8988T (cell line): ENCODE data around the gene AGA.

Experiments
- DNase-seq: peaks from one replicate; pipeline ENCODE4 v3.0.0; 2011

AGA gene

DNA sequence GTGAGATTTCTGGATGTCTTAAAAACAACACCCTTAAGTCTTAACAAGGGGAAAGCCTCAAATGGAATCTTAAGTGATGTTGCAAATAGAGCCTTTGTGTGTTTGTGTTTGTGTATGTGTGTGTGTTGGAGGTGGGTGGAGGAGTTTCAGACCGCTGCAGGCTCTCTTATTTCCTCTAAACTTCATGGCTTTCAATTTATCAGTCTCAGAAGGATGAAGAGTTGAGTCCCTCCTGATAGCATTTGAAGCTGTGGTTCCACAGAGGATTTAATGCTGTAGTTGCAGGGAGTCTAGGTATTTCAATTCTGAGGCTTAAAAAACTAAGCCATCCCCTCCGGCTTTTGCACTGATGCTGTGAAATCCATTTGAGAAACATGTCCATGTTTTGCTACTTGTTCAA, 4.3 kb upstream of the AGA start:
- DNase-seq = no peak

DNA sequence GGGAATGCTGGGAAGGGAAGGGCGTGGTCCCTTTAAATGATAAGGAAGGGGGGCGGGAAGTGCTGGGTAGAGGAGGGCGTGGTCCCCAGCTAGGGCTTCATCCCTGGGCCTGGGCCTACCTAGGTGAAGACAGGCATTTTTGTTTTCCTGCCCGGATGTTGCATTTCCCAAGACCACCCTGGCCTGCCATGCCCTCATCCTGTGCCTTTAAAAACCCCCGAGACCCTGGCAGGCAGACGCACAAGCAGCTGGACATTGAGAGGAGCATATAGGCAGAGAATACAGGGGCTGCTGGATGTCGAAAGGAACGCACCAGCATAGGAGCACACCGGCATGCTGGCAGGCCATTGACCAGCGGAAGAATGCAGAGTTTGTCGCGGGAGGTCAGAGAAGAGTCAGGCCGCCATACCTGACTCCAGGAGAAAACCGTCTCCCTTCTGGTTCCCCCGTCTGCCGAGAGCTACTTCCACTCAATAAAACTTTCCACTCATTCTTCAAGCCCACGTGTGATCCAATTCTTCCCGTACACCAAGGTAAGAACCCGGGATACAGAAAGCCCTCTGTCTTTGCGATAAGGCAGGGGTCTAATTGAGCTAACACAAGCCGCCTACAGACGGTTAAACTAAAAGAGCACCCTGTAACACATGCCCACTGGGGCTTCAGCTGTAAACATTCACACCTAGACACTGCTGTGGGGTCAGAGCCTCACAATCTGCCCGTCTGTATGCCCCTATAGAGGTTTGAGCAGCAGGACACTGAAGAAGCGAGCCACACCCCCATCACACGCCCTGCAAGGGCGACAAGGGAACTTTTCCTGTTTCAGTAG, 2.9 kb upstream of the AGA start:
- no peak for DNase-seq

DNA sequence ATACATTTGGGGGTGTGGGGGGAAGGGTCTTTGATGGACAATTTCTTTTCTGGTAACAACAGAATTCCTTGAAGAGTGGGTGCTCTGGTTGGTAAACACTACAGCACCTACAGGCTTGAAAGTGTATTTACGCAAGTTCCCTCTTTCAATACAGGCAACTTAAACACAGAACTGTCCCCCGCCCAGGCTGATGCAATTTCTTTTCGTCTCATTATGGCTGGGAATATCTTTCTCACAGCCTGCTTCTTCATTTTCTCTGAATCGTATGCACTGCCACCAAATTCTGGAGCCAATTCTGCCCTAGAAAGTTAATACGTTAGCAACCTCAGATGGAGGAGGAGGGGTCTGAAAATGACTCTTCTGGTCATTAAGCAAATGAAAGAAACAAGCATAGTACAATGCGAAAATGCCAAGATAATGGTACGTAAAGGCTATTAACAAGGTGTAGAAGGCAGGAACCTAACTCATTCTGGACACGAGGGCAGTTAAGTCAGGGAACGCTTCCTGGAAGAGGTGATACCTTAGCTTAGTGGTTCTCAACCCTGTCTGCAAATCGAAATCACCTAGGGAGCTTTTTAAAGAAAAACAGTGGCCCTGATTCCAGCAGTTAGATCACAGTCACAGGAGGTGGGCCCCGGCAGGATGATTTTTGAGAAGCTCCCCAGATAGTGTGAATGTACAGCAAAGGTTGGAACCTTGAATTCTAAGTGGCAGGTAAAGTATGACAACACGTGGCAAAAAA, 1.0 kb downstream of the AGA start:
- no peak for DNase-seq

DNA sequence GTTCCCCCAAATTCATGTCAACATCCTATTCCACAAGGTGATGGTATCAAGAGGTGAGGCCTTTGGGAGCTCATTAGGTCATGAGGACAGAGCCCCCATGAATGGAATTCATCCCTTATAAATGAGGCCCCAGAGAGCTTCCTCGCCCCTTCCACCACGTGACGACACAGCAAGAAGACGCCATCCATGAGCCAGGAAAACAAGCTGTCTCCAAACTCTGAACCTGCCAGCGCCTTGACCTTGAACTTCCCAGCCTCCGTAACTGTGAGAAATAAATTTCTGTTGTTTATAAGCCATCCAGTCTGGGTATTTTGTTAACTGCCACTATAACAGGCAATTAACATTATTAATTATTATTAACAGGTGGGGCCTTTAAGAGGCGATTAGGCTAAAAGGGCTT, 5.8 kb downstream of the AGA start:
- no peak for DNase-seq

DNA sequence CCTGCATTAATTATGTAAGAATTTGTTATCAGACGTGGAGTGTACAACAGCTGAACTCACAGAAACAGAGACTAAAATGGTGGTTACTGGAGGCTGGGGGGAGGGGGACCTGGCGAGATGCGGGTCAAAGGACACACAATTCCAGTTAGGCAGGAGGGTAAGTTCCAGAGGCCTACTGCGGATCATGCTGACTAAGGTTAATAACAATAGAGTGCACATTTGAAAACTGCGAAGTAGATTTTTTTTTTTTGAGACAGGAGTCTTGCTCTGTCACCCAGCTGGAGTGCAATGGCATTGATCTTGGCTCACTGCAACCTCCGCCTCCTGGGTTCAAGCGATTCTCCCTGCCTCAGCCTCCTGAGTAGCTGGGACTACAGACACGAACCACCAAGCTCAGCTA, 7.6 kb downstream of the AGA start:
- no peak for DNase-seq

DNA sequence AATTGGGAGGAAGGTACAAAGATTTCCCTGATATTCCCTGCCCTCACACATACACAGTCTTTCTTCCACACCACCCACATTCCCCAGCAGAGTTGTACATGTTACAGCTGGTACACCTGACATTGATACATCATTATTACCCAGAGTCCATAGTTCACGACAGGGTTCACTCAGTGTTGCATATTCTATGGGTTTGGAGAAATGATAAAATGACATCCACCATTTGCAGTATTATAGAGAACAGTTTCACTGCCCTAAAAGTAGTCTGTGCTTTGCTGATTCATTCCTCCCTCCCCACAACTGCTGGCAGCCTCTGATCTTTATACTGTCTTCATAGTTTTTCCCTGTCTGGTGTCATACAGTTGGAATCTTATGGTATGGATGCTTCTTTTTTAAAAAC, 15.0 kb downstream of the AGA start:
- DNase-seq = no peak

DNA sequence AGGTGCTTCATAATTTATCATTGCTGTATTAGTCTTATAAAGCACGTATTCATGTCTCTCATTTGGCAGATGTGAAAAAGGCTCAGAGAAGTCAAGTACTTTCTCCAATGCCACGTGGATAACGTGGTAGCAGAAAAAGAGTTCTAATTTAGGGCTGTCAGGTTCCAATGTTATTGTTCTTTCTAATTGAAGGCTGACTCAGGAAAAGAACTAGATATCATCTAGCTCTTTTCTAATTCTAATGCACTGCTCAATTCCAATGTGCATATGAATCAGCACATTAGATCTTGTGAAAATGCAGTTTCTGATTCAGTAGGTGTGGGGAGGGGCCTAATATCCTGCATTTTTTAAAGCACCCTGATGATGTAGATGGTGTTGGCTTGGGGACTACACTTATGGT, 22.8 kb downstream of the AGA start:
- DNase-seq = no peak

DNA sequence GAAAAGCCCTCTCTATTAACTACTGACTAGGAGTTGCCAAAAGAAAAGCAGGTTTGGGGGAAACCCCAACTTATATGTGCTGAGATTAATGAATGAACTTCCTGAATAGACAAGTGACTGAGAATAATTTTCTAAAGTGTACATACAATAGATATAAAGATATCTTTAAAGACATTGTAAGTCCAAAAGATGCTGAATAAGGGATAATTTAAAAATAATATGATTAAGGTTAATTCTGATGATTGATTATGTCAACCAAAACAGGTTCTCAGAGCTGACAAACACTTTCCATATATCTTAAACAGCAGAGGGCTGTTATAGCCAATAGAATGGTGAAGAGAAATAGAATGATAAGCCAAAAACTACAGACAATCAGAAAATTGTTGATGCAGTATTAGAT, 28.6 kb downstream of the AGA start:
- DNase-seq = no peak

DNA sequence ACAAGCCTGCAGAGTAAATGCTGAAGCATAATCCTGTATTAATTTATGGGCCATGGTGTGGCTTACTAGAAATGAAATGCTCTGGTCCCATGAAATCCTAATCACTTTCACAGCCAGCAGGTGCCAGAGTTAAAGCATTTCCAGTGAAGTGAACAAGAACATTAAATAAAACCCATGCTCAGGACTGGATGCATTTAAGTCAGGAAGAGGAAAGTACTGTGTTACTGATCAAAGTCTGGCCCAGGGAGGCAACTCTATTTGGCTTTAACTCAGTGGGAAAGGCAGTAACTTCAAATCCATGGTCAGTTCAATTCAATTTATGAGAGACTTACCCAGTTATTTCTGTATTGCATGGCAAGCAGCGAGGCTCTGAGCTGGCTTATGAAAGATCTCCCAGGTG, 29.2 kb downstream of the AGA start:
- DNase-seq = no peak

DNA sequence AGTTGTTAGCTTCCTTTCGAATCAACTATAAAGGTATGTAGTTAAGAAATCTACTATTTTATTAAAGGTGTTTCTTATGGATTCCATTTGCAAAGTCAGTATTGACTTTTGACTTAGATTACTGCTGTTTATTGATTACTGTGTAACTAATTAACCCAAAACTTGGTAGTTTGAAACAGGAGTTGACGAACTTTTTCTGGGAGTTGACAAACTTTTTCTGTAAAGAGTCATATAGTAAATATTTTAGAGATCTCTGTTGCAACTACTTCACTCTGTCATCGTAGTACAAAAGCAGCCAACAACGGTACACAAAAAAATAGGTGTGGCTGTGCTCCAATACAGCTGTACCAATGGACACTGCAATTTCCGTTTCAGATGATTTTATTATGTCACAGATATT, 30.2 kb downstream of the AGA start:
- DNase-seq = no peak

DNA sequence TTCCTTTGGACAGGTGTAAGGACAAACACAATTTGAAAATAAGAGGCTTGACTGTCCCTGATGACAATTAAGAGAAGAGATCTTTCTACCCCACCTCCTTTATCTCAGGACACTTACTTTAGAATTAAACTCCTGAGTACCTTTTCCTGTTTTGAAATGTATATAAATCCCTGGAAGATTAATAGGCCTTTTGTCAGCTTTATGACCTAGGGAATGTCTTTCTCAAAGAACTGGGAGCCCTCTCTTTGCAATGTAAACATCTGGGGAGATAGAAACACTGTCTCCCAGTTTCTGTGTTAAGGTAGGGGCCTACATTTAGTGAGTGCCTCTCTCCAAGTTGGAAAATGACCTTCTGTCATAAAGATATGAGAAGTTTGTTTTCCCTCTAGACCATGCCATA, 31.7 kb downstream of the AGA start:
- no peak for DNase-seq

DNA sequence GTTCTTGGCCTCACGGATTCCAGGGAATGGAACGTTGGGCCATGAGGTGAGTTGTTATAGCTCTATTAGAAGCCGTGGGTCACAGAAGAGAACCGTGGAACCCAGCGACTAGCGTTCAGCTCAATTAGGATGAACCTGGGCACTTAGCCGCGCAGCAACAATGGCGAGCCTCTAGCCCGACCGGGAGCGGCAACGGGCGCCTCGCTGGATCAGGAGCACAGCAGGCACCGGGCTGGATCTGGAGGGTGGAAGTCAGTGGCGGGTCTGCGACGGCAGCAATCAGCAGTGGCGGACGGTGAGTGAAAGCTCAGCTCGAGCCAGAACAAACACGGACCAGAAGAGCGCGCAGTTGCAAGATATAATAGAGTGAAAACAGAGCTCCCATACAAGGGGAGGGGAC, 34.2 kb downstream of the AGA start:
- DNase-seq = no peak

DNA sequence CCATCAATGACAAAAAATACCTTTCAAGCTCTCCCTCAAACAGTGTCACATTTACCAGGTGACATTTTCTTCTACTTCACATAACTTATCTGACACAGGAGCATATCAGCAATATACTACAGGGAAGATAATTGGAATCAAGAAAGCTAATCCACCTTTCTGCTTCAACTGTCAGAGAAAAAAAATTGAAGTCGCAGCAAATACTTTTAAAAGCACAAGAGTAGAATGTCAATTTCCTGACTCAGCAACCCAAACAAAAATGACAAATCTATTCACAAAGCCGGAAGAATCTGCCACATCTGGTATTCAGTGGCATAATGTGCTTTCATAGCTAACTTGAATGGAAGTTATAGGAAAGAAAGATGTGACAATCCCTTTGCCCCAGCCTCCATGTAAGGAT, 36.7 kb downstream of the AGA start:
- no peak for DNase-seq

DNA sequence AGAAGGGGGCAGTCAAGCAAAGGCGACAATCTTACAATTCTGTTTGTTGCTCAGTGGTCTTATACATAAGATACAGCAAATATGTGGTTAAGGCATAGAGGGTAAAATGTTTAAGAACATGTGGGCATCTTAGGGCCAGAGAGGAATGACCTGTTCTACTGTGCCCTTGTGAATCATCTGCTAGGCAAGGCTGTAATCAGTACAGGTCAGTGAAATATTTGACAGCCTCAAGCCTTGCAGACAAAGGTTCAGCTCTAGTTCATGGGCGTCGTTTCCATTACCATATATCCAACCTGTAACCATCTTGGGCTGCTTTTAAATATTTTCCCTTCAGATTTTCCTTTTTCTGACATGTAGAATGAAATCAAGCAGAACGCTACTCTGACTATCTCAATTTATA, 37.3 kb downstream of the AGA start:
- no peak for DNase-seq

DNA sequence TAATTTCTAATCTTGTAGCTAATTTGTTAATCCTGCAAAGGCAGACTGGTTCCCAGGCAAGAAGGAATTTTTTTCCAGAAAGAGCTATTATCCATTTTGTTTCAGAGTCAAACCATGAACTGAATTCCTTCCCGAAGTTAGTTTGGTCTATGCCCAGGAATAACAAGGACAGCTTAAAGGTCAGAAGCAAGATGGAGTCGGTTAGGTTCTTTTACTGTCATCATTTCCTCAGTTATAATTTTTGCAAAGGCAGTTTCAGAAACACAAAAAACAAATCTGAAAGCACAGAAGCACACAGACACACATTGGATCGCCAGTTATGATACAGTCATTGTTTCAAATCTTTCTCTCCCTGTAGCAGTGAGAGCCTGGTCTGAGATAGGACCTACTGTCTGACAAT, 37.9 kb downstream of the AGA start:
- no peak for DNase-seq

DNA sequence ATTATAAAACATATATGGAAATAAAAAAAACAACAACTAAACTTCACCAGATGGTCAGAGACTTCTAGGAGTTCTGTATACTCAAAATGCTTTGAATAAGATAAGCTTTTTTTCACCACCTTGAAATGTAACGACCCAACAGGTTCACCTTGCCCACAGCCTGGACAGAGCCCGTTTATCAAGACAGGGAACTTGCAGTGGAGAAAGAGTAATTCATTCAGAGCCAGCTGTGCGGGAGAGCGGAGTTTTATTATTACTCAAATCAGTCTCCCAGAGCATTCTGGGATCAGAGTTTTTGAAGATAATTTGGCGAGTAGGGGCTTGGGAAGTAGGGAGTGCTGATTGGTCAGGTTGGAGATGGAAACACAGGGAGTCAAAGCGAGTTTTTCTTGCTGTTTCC, 38.5 kb downstream of the AGA start:
- DNase-seq = no peak

DNA sequence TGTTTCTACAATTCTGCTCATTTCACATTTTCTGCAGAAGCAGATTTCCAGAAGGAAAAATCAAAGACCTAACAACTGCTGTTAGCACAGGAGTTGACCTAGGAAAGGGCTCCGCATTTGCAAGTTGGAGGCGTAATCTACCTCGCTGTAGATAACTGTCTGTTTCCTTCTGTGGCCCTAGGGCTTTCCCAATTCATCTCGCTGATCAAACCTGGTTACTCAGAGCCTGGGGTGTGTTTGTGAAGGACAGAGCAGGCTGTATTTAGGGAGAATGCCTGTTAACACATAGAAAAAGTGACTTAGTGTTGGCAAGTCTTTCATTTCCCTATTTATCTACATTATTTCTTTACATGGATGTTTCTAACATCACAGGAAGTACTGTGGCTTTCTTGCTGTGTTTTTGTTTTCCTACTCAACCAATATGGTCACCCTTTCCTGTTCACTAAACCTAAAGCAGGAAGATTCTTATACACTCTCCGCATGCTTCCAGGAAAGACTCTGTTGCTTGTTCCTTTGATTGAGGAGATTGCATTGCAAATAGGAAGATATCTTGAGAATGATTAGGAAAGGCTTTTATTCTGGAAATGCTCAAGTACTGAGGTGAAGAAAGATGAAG, 40.5 kb downstream of the AGA start:
- no peak for DNase-seq

DNA sequence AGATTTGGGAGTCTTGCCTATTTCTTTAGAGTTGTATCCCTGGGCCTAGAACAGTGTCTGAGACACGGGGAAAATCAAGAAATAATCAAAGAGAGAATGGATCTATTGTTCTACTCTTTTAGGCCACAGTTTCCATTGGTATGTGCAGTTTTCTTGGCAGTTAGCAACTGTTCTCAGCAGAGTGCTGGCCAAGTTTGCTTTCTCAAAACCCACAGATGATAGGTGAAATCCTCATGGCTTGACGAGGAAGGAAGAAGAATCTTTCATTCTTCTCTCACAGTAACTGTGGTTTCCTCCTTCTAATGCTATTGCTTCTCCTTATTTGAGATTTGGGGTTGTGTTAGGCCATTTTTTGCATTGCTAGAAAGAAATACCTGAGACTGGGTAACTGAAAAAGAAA, 42.2 kb downstream of the AGA start:
- no peak for DNase-seq

DNA sequence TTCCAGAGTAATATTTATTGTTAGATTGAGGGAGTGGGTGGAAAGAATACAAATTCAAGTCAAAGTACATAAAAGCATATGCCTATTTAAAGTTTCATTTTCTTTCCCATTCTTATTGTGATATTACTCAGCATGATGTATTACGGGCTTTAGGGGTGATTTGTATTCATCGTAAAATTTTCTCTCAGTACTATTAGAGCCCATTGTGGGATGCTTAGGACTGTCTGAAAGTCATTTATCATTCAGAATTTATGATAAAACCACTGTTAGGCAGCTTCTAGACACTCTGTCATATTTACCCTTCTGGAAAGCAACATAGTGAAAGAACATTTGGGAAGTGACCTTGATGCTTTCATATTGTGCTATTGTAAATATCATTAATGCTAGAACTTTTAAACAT, 45.9 kb downstream of the AGA start:
- no peak for DNase-seq

DNA sequence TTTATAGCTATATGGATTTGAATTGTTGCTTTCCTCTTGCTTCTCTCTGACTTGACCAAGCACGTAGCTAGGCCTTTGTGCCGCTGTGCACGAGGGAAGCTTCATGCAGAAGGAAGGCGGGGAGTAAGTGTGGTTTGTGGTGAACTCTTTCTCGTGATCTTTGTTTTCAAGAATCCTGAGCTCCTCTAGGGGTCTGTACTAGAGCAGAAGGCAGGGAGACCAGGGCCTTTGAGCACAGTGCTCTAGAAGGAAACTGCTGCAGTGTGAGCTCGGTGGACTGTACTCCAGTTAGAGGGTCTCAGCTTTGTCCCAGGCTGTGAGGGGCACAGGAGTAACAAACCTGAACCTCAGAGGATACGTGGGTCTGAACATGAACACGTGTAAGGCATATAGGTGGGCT, 49.0 kb downstream of the AGA start:
- no peak for DNase-seq

DNA sequence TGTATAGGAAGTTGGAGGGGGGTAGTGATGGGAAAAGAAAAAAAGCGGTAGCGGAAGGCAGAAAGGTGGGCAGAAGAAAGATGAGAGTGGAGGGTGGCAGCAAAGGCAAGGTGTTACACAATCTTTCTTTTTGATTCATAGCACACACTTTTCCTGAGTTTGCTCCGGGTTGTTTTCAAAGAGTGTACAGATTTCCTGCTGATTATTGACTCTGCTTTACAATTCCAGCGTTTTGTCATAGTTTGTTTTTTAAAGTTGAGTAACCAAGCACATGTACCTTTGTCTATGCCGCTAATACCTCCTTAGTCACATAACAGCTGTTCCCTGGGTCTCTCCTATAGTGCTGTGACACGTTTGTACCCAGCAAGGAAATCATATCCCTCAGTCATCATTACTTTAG, 50.3 kb downstream of the AGA start:
- no peak for DNase-seq

DNA sequence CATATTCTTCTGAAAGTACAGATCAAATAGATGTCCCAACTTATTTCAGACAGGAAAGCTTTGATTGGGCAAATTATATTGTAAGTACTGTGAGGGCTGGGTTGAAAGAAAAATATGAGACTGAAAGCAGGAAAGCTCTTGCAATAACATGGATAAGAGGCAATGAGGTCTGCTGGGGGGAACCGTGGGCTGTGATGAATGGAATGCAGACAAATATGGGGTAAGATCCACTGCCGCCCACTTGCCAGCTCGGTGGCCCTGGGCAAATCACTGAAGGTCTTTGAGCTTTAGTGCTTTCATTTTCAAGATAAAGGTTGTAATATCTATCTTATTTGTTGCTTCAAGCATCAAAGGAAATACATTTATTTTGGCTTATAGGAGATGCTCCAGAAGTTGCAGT, 51.0 kb downstream of the AGA start:
- no peak for DNase-seq

DNA sequence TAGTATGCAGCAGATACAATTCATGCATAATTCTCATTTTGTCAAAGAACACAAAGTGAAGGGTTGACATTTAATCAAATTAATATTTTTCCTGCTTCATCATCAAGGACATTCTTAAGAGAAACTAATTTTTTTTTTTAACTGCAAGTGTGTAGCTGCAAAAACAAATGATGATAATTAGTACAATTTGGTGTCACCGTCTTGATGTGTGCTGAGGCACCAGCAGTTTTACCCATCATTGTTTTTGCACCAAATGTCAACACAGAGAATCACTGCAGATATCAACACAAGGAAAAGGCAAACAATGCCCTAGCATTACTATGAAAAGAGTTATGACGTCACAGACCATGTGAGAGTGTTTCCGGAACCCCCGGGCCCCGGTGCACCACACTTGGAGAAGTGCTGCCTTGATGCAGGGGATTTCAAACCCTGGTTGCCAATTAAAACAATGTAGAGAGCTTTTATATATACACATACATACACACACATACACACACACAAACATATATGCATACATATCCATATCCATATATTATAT, 55.9 kb downstream of the AGA start:
- no peak for DNase-seq
